Muscle of leg (tissue), 11 donors: ENCODE measurements around the gene GRAMD2B. TPM values are rescaled to one million over a fixed set of nuclear protein-coding genes. Genes with fewer than 3 reads are reported as not detected.

Experiments
- DNase-seq: peaks from one replicate; pipeline ENCODE4 v3.0.0; 2013
- H3K27ac ChIP-seq: one replicate; pipeline ENCODE4 v1.5.1; 2013; ENCODE audit warnings: mild to moderate bottlenecking, low read length, control low read depth
- H3K27me3 ChIP-seq: one replicate; pipeline ENCODE4 v1.6.1; 2013; ENCODE audit warnings: low read length; ENCODE audit not compliant: control insufficient read depth, insufficient read depth
- H3K36me3 ChIP-seq: one replicate; pipeline ENCODE4 v1.6.1; 2013; ENCODE audit warnings: low read length; ENCODE audit not compliant: control insufficient read depth, insufficient read depth
- H3K4me1 ChIP-seq: one replicate; pipeline ENCODE4 v1.6.1; 2013; ENCODE audit warnings: low read length; ENCODE audit not compliant: control insufficient read depth, insufficient read depth
- H3K4me3 ChIP-seq: one replicate; pipeline ENCODE4 v1.5.1; 2013; ENCODE audit warnings: low read length, control low read depth
- H3K9me3 ChIP-seq: replicated peaks from 2 replicates; pipeline ENCODE4 v1.6.1; 2013; ENCODE audit warnings: low read depth, low read length; ENCODE audit not compliant: control insufficient read depth
- WGBS: methylation state at CpG from one replicate; pipeline ENCODE4 v1.1.5; 2013; ENCODE audit warnings: missing lambda C conversion rate; ENCODE audit not compliant: insufficient coverage; 5-methylcytosine and 5-hydroxymethylcytosine counted together
- polyA plus RNA-seq, 8 donors: library from polyadenylated mRNA; unstranded; fragments of 120-200 nt; gene quantifications; one replicate each; pipeline versions ENCODE4 v1.2.1 to v1.2.3, GENCODE V29; 2013; ENCODE audit warnings: inconsistent platforms in 1 of 8, low replicate concordance in 1 of 8; ENCODE audit not compliant: insufficient read length in 8 of 8, insufficient read depth in 1 of 8
- total RNA-seq: library from RNA; stranded (reverse); fragments of 120-200 nt; gene quantifications from one replicate; pipeline ENCODE4 v1.2.4, GENCODE V29; 2013

GRAMD2B gene
- total and polyA plus RNA-seq, 9 donors: 6.5 to 13.9 (median 9.2) TPM

DNA sequence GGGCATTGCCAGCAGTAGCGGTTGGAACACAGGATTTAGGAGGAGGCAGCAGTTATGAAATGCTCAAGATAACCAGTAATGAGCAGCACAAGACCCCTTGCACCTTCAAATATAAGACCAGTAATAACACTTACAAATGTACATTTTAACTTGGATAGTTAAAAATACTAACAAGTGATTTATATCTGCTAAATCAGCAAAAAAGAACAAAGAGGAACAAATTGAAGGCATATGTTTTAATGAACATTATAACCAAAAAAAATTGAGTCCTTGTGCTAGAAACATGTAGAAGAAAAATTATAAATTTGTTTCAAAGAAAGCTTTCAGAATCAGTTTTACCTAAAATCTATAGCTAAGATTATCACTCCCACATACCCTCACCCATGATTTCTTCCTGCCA, 119.8 kb downstream of the GRAMD2B start:
- H3K27me3 ChIP-seq: no peaks in the 10 kb centered on the region
- no peaks in the 10 kb centered on the region for H3K9me3 ChIP-seq
- no peak for DNase-seq
- WGBS: no CpG with 5 or more reads among the region's 1 CpG
- H3K4me3 ChIP-seq: no peak overlapping the region
- H3K4me1 ChIP-seq: peaks cover 3% of the 10 kb centered on the region
- H3K27ac ChIP-seq: no peak overlapping the region
- peaks cover 19% of the 10 kb centered on the region for H3K36me3 ChIP-seq

DNA sequence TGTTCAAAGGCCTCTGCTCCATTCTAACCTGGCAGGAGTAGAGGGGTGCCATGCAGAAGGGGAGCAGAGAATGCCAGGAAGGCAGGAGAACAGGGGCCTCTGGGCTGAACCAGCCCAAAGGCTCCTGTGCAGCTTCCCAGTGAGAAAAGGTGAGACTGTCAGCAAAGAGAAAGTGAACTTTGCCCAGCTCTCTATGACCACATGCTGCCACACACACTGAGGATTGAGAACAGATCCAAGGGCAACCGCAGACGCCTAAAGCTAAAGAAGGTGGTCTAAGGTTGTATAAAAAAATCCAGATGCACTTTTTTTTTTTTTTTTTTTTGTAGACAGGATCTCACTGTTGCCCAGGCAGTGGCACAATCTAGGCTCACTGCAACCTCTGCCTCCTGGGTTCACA, 120.5 kb downstream of the GRAMD2B start:
- no peaks in the 10 kb centered on the region for H3K27me3 ChIP-seq
- DNase-seq: no peak
- no peak overlapping the region for H3K4me3 ChIP-seq
- H3K9me3 ChIP-seq: no peaks in the 10 kb centered on the region
- H3K27ac ChIP-seq: no peak overlapping the region
- H3K36me3 ChIP-seq: peaks cover 25% of the 10 kb centered on the region
- H3K4me1 ChIP-seq: peaks cover 3% of the 10 kb centered on the region
- no CpG with 5 or more reads among the region's 2 CpGs for WGBS

Other genes with a start within 250 kb of the GRAMD2B start
- gene ALDH7A1, start 171.8 kb downstream of the GRAMD2B start, total RNA-seq: 22.7 TPM
- 10 to 100 TPM; 48.7 to 65.1 (median 55.8) TPM for gene ALDH7A1, start 171.8 kb downstream of the GRAMD2B start, polyA plus RNA-seq
- gene PHAX, start 177.5 kb downstream of the GRAMD2B start, total RNA-seq: 36.4 TPM
- 10 to 100 TPM; 33.1 to 55.7 (median 45.4) TPM for gene PHAX, start 177.5 kb downstream of the GRAMD2B start, polyA plus RNA-seq